Keratinocyte (primary cell): ENCODE measurements around the gene STK32B. TPM values are rescaled to one million over a fixed set of nuclear protein-coding genes. Genes with fewer than 3 reads are reported as not detected.

Source experiments
- DNase-seq: peaks from one replicate; pipeline ENCODE4 v3.0.0-alpha.2; 2011; ENCODE audit warnings: low read depth, missing footprints, low spot score
- FAIRE-seq: peaks from 2 replicates; lab custom pipeline; 2011; peaks lifted over from hg19 to GRCh38; lab: Jason Lieb, UNC
- H2AFZ ChIP-seq: 2 replicates; pipeline ENCODE4 v1.6.0; 2012; ENCODE audit warnings: low read length, control low read depth, inconsistent platforms; ENCODE audit not compliant: control insufficient read depth
- H3K27ac ChIP-seq: 2 replicates; pipeline ENCODE4 v1.5.1; 2011; ENCODE audit warnings: low read length; ENCODE audit not compliant: control insufficient read depth, insufficient read depth
- H3K27me3 ChIP-seq: 3 replicates; pipeline ENCODE4 v1.6.0; 2011; ENCODE audit warnings: low read length; ENCODE audit not compliant: control insufficient read depth, insufficient read depth; ENCODE audit errors: extremely low read depth
- H3K36me3 ChIP-seq, 2 experiments: 2 replicates in 1 of 2; 3 replicates in 1 of 2; pipeline ENCODE4 v1.5.1; 2011; ENCODE audit warnings: low read length in 2 of 2, mild to moderate bottlenecking in 1 of 2; ENCODE audit not compliant: control insufficient read depth in 2 of 2, insufficient read depth in 2 of 2; ENCODE audit errors: extremely low read depth in 1 of 2
- H3K4me1 ChIP-seq: 3 replicates; pipeline ENCODE4 v1.5.1; 2011; ENCODE audit warnings: low read length; ENCODE audit not compliant: control insufficient read depth, insufficient read depth; ENCODE audit errors: extremely low read depth
- H3K4me2 ChIP-seq: 3 replicates; pipeline ENCODE4 v1.6.0; 2011; ENCODE audit warnings: low read depth, low read length; ENCODE audit not compliant: control insufficient read depth, insufficient read depth; ENCODE audit errors: extremely low read depth
- H3K4me3 ChIP-seq, 3 experiments: fragments of 200-600 bp in 1 of 3; sonication (generic) in 1 of 3; 2 replicates in 2 of 3; 3 replicates in 1 of 3; pipeline ENCODE4 v1.5.1; 2011 to 2016; ENCODE audit warnings: low read length in 3 of 3, mild to moderate bottlenecking in 3 of 3, control low read depth in 2 of 3, inconsistent platforms in 1 of 3, low read depth in 1 of 3, mixed read lengths in 1 of 3, mixed run types in 1 of 3, moderate library complexity in 1 of 3; ENCODE audit not compliant: control insufficient read depth in 2 of 3, insufficient read depth in 2 of 3; ENCODE audit errors: extremely low read depth in 1 of 3
- H3K79me2 ChIP-seq: 2 replicates; pipeline ENCODE4 v1.6.0; 2012; ENCODE audit warnings: low read length; ENCODE audit not compliant: control insufficient read depth, insufficient read depth
- H3K9ac ChIP-seq: 3 replicates; pipeline ENCODE4 v1.6.0; 2011; ENCODE audit warnings: low read length; ENCODE audit not compliant: control insufficient read depth, insufficient read depth; ENCODE audit errors: extremely low read depth
- H3K9me1 ChIP-seq: 3 replicates; pipeline ENCODE4 v1.6.0; 2011; ENCODE audit warnings: low read length; ENCODE audit not compliant: control insufficient read depth, insufficient read depth; ENCODE audit errors: extremely low read depth
- H3K9me3 ChIP-seq: 2 replicates; pipeline ENCODE4 v1.5.1; 2012; ENCODE audit warnings: low read depth, low read length; ENCODE audit not compliant: control insufficient read depth
- H4K20me1 ChIP-seq: 3 replicates; pipeline ENCODE4 v1.6.0; 2011; ENCODE audit warnings: low read length; ENCODE audit not compliant: control insufficient read depth, insufficient read depth; ENCODE audit errors: extremely low read depth
- CTCF ChIP-seq, 3 experiments: IDR thresholded peaks in 1 of 3; conservative IDR thresholded peaks in 1 of 3; optimal IDR thresholded peaks in 1 of 3; 2 replicates in 2 of 3; 3 replicates in 1 of 3; pipeline versions ENCODE3 to v1.5.1; 2011; ENCODE audit warnings: low read length in 3 of 3, mild to moderate bottlenecking in 3 of 3, moderate library complexity in 2 of 3, control low read depth in 1 of 3, inconsistent platforms in 1 of 3; ENCODE audit not compliant: insufficient read depth in 2 of 3; ENCODE audit errors: extremely low read depth in 1 of 3
- EZH2 ChIP-seq: IDR thresholded peaks from one replicate; pipeline ENCODE4 v1.6.1; 2012; ENCODE audit warnings: inconsistent platforms, mild to moderate bottlenecking, low read length, moderate library complexity
- dilution Hi-C: fragments of 300-500 bp; cut with MboI; formaldehyde crosslinking; loops from one replicate; pipeline ENCODE4 v1.7.0; 2020; ENCODE audit warnings: low sequenced_read_pairs; ENCODE audit not compliant: extremely low pct_ligation_motif_present
- polyA plus RNA-seq, 5 experiments: library from polyadenylated mRNA; depleted of rRNA in 3 of 5; stranded (reverse) in 3 of 5; stranded (forward) in 1 of 5; unstranded in 1 of 5; fragments of >200 nt; gene quantifications; 1 replicate in 1 of 5; 2 replicates in 3 of 5; 3 replicates in 1 of 5; pipeline versions ENCODE4 v1.2.1 to v1.2.3, GENCODE V29; 2011 to 2012; ENCODE audit warnings: missing spikeins in 2 of 5, low read depth in 1 of 5, low replicate concordance in 1 of 5

The STK32B gene
- polyA plus RNA-seq, 1 donor (not counting 4 experiments of a cell fraction or from before 2014, with no cell fraction given) = 3.4 TPM

GRCh38 chr4:5462254-5462835 is 411.1 kb downstream of the STK32B start:
- H4K20me1 ChIP-seq = no peaks in the 10 kb centered on the region
- no peaks in the 10 kb centered on the region for H3K9me3 ChIP-seq
- H3K9ac ChIP-seq = no peak overlapping the region
- H3K27ac ChIP-seq = no peak overlapping the region
- TF ChIP-seq EZH2 = no peak
- TF ChIP-seq CTCF (optimal IDR thresholded peaks at IDR 0.05 in 1 of 3, IDR thresholded peaks at IDR 0.05 in 1 of 3, conservative IDR thresholded peaks at IDR 0.05 in 1 of 3; ENCODE audit: extremely low read depth in 1 of 3, insufficient read depth in 2 of 3, low read length in 3 of 3) = no peak
- H3K4me1 ChIP-seq = no peaks in the 10 kb centered on the region
- dilution Hi-C loops = no loop called here
- no peak overlapping the region for H3K4me2 ChIP-seq
- no peaks in the 10 kb centered on the region for H3K27me3 ChIP-seq
- H3K79me2 ChIP-seq = no peaks in the 10 kb centered on the region
- H2AFZ ChIP-seq = no peak overlapping the region
- H3K4me3 ChIP-seq = no peak overlapping the region
- no peak for DNase-seq
- no peak for FAIRE-seq
- no peaks in the 10 kb centered on the region for H3K36me3 ChIP-seq
- H3K9me1 ChIP-seq = no peaks in the 10 kb centered on the region

- dilution Hi-C loops = no loop called here
- Histone ChIP-seq H3K79me2 (no peaks in the 10 kb centered on the region), H2AFZ (no peak overlapping the region), H3K9me1 (no peaks in the 10 kb centered on the region), H3K27ac (no peak overlapping the region), H4K20me1 (no peaks in the 10 kb centered on the region), H3K4me1 (no peaks in the 10 kb centered on the region), H3K4me3 (no peak overlapping the region), H3K9me3 (no peaks in the 10 kb centered on the region), H3K9ac (no peak overlapping the region), H3K27me3 (no peaks in the 10 kb centered on the region), H3K4me2 (no peak overlapping the region), H3K36me3 (no peaks in the 10 kb centered on the region)
- FAIRE-seq = no peak
- no peak for TF ChIP-seq CTCF (optimal IDR thresholded peaks at IDR 0.05 in 1 of 3, IDR thresholded peaks at IDR 0.05 in 1 of 3, conservative IDR thresholded peaks at IDR 0.05 in 1 of 3; ENCODE audit: extremely low read depth in 1 of 3, insufficient read depth in 2 of 3, low read length in 3 of 3)
- no peak for TF ChIP-seq EZH2
- DNase-seq = no peak
Measured at GRCh38 chr4:5462896-5463295, 411.6 kb downstream of the STK32B start.
